GM18502 (cell line): ENCODE results near the gene ZBTB39.
"Not testable (repeated sequence)": the region's sequence is repeated elsewhere in the genome, so short reads cannot be mapped to it uniquely, and the experiment has no call there.

ENCODE experiments used
- ATAC-seq: cut with Tn5 transposase; IDR thresholded peaks from one replicate; pipeline ENCODE4 v1.9.1; 2021; ENCODE audit warnings: mild to moderate bottlenecking; ENCODE audit not compliant: unreplicated experiment, poor library complexity

Gene ZBTB39

DNA sequence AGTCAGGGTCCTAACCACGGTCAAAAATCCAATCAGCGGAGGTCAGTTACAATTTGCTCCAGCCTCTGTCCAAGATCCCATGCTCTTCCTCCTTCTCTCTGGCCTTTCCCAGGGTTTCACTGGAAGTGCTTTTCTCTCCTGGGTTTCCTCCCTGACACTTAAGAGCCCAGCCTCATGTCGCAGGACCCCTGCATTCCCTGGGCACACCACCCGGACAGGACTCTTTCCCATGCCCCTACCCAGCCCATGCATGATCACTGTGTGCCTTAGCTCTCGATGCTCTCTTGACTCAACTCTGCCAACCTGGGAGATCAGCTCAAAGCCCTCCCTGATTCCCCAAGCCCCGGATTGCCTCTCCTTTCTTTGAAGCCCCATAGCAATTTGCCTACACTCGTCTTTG is 25.4 kb upstream of the ZBTB39 start:
- ATAC-seq: no peak

DNA sequence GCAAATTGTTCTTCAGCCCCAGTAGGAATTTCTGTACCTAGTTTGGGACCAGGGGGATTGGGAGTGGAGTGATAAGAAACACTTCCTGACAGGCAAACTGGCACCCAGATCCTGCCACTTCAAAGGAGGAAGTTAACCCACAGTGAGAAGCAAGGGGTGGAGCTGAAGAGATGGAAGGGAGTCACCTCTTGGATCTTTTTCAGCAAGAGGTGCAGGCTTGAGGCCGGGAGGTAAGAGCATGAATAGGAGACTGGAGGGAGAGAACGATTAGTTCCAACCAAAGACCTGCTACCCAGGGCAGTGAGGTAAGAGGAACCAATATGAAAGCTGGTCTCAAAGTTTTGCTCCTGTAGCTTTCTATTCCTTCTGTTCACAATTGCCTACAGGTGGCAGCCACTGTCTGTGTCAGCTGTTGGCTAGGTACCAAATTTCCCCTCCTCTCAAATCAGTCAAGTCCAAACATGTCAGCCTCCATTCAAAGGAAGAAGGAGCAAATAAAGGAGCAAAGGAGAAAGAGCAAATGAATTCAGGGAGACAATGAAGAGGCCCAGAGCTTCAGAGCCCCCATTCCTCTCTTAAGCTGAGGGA is 24.9 kb upstream of the ZBTB39 start:
- ATAC-seq: no peak

DNA sequence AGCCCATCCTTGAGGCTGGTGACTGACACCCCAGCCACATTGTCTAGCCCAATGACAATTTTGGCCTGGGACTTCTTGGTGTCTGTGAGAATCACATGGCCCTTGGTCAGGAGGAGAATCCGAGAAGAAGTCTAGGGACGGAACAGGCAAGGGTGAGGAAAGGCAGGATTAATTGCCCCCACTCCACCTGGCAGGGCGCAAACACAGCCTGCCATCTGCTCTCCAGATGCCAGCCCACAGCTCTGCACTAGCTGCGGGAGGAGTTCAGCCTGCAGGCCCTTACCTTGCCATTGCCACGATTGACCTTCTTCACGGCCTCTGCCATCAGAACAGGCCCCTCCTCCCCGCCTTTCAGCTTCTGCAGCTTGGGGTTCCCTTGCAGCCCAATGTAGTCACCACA is 23.1 kb upstream of the ZBTB39 start:
- ATAC-seq: no peak

DNA sequence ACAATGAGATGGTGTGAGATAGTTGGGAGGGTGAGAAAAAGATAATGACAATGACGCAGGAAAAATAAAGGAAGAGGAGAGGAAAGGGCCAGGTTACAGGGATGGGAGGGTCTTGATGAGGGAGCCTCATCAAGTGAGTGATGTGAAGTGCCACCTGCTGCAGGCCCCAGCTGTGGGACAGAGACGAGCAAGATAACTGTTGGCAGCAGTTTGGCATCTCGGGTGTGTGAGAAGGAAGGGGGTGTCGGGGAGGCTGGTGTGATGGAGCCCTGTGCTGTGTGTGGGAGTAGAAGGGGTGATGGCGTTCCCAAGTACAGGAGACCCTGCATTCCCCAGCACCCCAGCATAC is 21.4 kb upstream of the ZBTB39 start:
- ATAC-seq: no peak

DNA sequence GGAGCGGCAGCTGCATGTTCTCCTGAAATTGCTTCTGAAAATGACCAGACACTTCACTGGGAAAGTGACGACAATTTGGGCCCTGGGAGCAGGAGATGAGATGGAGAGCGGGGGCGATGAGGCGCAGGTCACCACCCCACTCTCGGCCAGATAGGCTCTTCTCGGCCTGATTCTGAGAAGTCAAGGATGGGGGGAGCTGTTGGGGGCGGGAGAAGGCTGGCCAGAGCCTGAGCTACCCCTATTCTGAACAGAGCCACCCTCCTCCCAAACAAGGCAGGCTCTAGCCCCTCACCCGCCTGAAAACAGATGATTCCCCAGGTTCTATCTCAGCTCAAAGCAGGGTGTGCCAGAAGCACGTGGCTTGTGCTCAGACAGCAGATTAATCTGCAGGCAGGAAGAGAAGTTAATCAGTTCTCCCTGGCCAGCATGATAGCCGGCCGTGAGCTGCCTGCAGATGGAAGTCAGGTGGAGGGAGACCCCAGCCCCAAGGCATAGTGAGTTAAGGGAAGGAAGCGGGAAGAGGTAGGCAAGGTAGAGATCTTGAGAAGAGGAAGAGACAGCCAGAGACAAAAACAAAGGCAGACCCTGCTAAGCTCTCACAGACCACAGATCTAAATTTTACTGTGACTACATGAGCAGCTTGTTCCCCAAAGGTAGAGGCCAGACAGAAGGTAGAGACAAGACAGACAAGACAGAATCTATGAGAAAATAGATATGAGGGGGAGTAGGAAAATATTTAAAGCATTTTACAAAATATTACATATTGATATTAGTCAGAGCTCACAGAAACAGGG is 20.9 kb upstream of the ZBTB39 start:
- ATAC-seq: no peak

DNA sequence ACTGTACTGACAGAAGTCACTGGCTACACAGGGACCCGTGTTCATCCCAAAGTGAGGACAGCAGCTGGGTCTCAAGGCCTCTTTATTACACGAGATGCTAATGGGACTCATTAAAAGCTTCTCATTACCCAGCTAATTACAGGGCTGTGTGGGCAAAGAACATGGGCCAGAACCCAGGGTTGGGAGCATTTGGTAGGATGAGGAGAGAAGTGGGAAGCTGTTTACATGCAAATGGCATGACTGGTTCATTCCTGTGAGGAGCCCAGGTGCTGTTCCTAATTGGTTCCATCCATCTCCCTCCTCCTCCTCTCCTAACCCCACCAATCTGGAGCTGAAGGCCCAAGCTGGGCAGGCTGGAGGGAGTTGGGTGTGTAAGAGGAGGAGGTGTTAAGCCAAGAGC is 18.9 kb upstream of the ZBTB39 start:
- no peak for ATAC-seq

DNA sequence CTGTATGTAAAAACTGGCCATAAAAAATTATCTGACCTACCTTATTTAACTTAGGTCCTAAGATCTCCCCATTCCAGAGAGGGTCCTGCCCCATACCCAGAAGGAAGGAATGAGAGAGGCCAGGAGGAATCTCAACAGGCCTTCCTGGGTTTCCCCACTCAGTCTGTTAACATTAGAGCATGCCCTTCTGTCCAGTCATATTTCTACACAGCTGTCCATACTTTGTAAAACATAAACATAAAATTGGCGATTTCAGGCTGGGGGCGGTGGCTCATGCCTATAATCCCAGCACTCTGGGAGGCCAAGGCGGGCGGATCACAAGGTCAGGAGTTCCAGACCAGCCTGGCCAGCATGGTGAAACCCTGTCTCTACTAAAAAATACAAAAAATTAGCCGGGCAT is 16.0 kb upstream of the ZBTB39 start:
- not testable (repeated sequence) for ATAC-seq

DNA sequence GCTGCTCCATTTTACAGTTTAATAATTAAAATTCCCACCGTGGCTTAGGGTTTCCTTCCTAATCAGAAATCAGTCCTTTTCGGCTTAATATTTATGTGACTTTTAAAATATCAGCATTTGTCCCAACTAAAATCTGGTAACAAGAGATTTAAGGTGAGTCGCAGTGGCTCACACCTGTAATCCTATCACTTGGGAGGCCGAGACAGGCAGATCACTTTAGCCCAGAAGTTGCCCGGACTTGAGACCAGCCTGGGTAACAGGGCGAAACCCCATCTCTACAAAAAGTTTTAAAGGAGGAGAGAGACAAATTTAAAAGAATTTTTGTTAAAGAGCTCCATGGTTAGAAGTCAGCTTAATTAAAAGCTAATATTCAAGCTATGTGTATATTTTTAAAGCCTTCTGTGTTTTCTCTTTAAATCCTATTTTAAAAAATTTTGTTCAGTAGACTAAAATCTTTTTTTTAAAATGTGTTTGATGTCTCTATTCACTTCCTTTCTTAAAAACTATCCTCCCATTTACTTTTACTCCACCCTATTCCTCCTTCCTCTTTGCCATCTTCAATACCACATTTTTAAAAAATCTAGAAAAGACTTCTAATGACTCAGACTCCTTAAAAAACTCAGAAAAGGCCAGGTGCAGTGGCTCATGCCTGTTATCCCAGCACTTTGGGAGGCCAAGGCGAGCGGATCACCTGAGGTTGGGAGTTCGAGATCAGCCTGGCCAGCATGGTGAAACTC is 13.8 kb upstream of the ZBTB39 start:
- ATAC-seq: no peak

DNA sequence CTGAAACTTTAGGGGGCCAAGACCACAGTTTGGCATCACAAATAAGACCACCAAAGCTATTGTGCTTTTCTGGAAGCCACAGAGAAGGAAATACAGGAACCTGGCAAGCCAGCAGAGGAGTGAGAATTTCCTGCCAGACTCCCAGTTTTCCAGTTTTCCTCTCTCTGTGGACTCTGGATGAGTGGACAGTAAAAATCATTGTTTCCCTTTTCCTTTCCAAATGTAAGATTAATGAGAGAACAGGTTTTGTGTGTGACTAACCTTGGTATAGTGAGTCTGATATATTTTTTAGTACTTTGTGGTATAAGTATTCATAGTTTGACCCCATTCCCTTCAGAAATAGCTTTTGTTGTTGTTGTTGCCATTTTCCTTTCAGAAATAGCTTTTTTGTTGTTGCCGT is 12.6 kb upstream of the ZBTB39 start:
- ATAC-seq: no peak

DNA sequence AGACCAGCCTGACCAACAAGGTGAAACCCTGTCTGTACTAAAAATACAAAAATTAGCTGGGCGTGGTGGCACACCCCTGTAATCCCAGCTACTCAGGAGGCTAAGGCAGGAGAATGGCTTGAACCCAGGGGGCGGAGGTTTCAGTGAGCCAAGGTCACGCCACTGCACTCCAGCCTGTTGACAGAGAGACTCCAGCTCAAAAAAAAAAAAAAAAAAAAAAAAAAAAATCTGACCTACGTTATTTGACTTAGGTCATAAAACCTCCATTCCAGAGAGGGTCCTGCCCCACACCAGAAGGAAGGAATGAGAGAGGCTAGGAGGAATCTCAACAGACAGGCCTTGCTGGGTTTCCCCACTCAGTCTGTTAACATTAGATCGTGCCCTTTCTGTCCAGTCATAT is 12.0 kb upstream of the ZBTB39 start:
- not testable (repeated sequence) for ATAC-seq

DNA sequence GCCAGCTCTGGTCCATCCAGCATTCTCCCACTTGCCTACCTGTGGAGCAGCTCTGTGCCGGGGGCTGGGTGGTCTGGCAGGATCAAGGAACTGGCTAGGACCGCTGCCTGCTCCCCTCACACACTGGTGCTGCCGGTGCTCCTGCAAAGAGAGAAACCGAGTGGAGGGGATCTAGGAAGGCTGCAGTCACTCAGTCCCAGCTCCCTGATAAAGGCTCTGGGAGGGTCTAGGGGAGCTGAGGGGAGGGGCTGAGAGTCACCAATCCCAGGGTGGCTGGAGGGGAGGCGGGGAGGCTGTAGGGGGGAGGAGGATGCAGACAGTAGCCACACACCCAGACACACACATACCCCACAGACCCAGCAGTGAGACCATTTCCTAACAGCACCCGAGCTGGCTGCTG is 10.0 kb upstream of the ZBTB39 start, which contains the start of gene TAC3:
Gene TAC3 (minus strand): TSS at position 182 of the 400 bp plus-strand sequence. CDS start 732 bp downstream, outside the sequence.
- no peak for ATAC-seq

DNA sequence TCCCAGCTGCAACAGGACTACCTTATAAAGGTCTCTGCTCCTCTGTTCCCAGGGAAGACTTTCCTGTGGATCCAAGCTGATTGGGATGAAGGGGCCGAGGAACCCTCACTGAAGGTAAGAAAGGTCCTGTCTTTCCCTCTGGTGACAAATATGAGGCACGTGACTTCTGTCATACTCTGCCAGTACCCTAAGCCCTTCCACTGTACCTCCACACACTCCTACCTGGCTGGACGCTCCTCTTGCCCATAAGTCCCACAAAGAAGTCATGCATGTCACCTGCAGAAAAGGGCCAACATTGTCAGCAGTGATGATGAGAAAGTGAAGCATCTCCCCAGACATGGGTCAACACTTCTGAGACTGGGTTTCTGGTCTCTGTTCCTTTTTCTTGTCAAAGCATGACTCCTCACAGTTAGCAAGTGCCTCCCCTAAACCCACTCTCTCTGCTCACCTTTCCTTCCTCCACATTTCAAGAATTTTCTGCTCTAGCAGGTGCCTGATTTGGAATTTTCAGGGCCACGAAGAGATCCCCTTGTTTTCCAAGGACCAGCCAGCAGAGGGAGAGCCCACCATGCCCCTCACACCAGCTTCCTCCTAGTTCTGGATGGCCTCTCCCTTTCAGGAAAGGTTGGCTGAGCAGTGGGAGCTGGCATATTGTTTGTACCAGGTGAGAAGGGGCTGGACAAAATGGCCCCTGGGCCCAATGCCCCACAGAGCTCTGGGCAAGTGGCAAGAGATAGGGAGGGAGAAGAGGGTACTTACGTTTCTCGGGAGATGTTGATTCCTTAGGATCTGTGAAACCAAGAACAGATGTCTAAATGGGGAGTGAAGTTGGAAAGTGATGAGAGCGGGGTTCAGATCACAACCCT is 6.5 kb upstream of the ZBTB39 start:
- ATAC-seq: peak; percentile 64

DNA sequence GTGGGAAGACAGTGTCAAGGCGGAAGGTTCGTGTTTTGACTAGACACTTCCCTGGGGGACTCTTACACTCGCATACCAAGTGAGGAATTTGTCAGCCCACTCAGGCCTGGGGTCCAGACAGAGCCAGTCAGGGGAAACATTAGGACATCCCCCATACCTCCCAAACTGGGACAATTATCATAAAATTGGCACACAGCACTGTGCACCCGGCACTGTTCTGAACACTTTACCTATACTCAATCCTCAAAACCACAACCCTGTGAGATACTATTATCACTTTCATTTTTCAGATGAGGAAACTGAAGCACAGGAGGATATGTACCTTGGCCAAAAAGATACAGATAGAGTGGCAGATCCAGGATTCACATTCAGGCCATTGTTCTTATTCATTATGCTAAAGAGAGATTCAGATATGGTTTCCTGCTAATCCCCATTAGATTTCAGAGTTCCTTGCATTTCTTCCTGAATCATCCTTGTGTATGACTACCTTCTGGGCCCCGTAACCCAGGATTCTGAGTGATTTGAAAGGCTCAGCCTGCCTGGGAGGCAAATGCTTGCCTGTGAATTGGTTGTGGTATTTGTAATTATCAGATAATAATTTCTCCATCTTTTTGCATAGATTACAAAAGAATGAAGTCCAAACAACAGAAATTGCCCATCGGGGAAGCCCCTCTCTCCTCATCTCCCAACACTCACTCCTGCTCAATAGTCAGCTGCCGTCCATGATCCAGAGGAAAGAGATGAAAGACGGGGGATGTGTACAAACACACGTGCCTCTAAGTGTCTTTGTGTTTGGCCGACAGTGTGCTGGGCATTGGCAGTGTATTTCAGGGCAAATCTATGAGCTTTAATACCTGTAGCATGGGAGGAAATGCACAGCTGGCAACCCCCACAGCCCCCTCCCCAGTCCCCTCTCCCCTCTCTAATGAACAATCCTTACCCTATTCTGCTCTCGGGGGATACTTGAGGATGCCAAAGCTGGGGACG is 5.4 kb upstream of the ZBTB39 start:
- ATAC-seq: no peak

DNA sequence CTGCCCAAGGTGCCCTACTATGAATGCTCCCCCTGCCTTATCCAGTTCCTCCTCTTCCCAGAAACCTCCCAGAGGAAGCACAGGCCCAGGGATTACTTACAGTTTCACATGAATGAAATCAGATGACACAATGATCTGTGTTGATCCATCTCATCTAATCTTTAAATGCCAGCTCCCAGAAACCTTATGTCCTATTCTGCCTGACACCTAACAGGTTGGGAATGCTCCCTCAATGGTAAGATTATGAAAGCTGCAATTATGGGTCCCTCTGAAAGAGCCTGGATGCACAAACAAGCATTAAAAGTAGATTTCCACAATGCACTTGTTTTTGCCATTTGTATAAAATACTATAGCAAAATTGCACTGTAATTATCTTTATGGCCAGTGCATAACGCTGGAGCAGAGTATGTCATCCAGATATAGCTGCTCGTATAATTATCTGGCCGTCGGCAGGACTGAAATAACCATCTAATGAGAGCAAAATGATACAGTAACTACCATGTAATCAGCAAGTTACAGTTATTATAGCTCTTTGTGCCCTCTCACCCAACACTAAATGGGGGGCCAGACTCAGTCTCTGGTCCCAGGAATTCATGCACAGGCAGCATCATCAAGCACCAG is 4.4 kb upstream of the ZBTB39 start:
- ATAC-seq: no peak

DNA sequence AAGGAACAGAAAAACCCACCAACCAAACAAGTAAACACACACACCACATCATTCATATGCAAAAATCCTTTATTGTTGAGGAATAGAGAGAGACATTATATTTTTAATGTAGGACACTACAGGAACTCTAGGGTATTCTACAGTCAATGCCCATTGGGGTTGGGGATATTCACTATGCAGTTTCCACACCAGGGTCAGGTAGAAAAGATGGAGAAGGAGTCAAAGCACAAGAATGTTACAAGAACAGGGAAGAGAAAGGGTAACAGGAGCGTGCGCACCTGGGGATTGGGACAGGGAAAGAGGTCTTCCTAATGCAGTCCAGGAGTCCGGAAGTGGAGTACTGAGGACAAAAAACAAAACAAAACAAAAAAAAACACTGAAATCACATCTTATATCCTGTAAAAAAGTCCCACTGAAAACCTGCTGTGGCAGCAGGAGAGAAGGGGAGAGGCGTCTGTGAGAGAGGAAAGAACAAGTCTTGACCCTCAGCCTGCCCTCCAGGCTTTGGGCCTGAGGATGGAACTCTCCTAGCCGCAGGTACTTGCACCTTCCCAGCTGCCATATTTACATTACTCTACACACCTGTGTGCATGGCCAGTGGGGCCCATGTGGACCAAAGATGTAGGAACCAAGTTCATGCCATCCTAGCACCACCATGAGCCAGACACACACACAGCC is 3.7 kb upstream of the ZBTB39 start:
- ATAC-seq: no peak

DNA sequence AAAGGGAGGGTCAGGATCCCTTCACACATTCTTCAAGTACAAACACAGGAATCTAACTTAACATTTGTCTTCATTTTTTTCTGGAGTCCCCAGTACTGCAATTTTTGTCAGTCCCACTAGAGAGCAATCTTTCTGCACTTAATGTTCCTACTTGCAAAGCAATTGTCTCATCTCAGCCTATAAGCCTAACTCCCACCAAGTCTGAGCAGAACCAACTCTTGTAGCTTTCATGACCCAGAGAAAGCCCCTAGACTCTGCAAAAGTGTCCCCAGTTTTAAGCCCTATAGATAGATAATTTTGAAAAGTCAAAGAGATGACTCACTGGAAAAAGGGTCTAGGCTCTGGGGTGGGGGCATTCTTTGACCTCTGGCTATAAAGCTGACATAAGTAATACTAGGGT is 1.8 kb upstream of the ZBTB39 start:
- no peak for ATAC-seq

DNA sequence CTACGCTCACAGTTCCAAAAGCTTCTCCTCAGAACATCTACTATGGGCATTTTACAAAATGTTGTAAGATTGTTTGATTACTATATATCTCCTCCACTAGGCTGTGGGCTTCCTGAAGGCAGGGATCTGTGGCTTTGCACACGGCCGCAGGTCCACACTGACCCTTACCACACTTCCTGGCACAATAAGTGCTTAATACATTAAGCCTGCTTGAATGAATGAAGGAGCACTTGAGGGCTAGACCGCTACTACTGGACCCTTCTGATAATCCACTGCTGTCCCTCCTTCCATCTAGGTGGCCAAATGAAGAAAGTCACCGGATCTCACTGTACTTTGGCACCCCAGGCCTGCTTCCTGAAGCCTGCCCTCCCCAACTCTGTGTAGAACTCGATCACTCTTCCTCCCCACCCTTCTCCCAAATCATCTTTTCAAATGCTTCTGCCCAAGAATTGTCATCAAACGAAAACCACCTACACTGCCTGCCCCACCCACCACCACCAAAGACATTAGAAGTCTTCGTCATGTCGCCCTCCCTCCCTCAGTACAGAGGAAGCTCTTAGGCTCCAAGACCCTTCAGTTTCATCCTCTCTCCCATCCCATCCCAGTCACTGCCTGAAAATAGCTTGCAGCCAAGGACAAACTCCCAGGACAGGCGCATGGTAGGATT is 596 bp upstream of the ZBTB39 start:
- peak; percentile 4 for ATAC-seq

DNA sequence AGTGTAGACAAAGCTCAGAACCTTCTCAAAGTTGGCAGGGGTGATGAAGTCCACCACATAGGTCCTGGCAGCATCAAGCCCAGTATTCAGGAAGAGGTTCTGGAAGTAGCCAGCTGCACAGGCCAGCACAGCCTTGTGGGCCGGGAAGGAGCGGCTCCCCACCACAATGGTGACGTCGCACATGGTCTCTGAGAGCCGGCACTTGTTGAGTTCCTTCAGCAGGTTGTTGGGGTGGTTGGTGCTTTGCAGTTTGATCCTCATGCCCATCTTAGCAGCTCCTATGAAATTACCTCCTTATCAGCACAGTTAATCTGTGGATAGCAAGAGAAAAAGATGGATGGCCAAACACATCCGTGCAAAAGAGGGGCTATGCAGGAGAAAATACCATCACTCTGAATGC is 1.7 kb downstream of the ZBTB39 start:
- ATAC-seq: no peak
